Prostate gland (tissue), 2 donors: Measurements from ENCODE around the gene DNMT1.

ENCODE experiments used
- POLR2A ChIP-seq: fragments of 450-650 bp; IDR thresholded peaks from one replicate; pipeline ENCODE4 v1.6.1; 2016; ENCODE audit warnings: antibody characterized with exemption, mild to moderate bottlenecking
- POLR2AphosphoS5 ChIP-seq: sonication (generic); formaldehyde crosslinking; IDR thresholded peaks from one replicate; pipeline ENCODE4 v1.6.1; 2017; ENCODE audit warnings: antibody characterized with exemption
- TF ChIP-seq, protein P1 (sequence below), 4 experiments: fragments of 200-600 bp in 2 of 4; fragments of 450-650 bp in 2 of 4; sonication (generic) in 2 of 4; IDR thresholded peaks; 1 replicate in 3 of 4; 2 replicates in 1 of 4; pipeline ENCODE4 v1.5.1; 2016 to 2019; ENCODE audit warnings: antibody characterized with exemption in 4 of 4, mild to moderate bottlenecking in 2 of 4, moderate library complexity in 2 of 4

DNA sequence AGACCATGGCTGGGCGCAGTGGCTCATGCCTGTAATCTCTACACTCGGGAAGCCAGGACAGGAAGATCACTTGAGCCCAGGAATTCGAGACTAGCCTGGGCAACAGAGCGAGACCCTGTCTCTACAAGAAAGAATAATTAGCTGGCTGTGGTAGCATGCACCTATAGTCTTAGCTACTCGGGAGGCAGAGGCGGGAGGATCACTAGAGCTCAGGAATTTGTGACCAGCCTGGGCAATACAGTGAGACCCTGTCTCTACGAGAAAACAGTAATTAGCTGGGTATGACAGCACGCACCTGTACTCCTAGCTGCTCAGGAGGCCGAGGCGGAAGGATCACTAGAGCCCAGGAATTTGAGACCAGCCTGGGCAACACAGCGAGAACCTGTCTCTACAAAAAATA, 7.4 kb downstream of the DNMT1 start:
- TF ChIP-seq, protein P1, sequence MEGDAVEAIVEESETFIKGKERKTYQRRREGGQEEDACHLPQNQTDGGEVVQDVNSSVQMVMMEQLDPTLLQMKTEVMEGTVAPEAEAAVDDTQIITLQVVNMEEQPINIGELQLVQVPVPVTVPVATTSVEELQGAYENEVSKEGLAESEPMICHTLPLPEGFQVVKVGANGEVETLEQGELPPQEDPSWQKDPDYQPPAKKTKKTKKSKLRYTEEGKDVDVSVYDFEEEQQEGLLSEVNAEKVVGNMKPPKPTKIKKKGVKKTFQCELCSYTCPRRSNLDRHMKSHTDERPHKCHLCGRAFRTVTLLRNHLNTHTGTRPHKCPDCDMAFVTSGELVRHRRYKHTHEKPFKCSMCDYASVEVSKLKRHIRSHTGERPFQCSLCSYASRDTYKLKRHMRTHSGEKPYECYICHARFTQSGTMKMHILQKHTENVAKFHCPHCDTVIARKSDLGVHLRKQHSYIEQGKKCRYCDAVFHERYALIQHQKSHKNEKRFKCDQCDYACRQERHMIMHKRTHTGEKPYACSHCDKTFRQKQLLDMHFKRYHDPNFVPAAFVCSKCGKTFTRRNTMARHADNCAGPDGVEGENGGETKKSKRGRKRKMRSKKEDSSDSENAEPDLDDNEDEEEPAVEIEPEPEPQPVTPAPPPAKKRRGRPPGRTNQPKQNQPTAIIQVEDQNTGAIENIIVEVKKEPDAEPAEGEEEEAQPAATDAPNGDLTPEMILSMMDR (IDR thresholded peaks at IDR 0.05) = no peak
- TF ChIP-seq POLR2A (no peak), POLR2AphosphoS5 (no peak)
